HEK293T (cell line): ENCODE data around the gene TNS3.

Experiments used
- ARNT ChIP-seq: fragments of 450-650 bp; IDR thresholded peaks from 2 replicates; pipeline ENCODE4 v1.6.1; 2017; ENCODE audit warnings: mild to moderate bottlenecking
- BHLHE40 ChIP-seq: fragments of 450-650 bp; IDR thresholded peaks from 2 replicates; pipeline ENCODE4 v1.6.1; 2016; ENCODE audit warnings: mild to moderate bottlenecking, moderate library complexity, borderline replicate concordance
- CTBP1 ChIP-seq: fragments of 450-650 bp; IDR thresholded peaks from 2 replicates; pipeline ENCODE4 v1.6.1; 2016; ENCODE audit warnings: borderline replicate concordance
- ELF4 ChIP-seq: fragments of 450-650 bp; IDR thresholded peaks from 2 replicates; pipeline ENCODE4 v1.6.1; 2017; ENCODE audit warnings: antibody characterized with exemption
- FOXA1 ChIP-seq: fragments of 450-650 bp; IDR thresholded peaks from 2 replicates; pipeline ENCODE4 v1.6.1; 2016; ENCODE audit warnings: mild to moderate bottlenecking
- FOXK2 ChIP-seq: fragments of 450-650 bp; IDR thresholded peaks from 2 replicates; pipeline ENCODE4 v1.6.1; 2016; ENCODE audit warnings: mild to moderate bottlenecking
- FOXM1 ChIP-seq: fragments of 450-650 bp; IDR thresholded peaks from 2 replicates; pipeline ENCODE4 v1.6.1; 2017; ENCODE audit warnings: mild to moderate bottlenecking, borderline replicate concordance
- HDGF ChIP-seq: fragments of 450-650 bp; IDR thresholded peaks from 2 replicates; pipeline ENCODE4 v1.6.1; 2017; ENCODE audit warnings: antibody characterized with exemption, borderline replicate concordance
- L3MBTL2 ChIP-seq: fragments of 450-650 bp; conservative IDR thresholded peaks from 2 replicates; pipeline ENCODE4 v1.6.1; 2016; ENCODE audit warnings: mild to moderate bottlenecking
- NFRKB ChIP-seq: fragments of 450-650 bp; IDR thresholded peaks from 2 replicates; pipeline ENCODE4 v1.6.1; 2016; ENCODE audit warnings: mild to moderate bottlenecking, moderate library complexity
- PKNOX1 ChIP-seq: fragments of 450-650 bp; IDR thresholded peaks from 2 replicates; pipeline ENCODE4 v1.6.1; 2016
- SP1 ChIP-seq: fragments of 450-650 bp; IDR thresholded peaks from 2 replicates; pipeline ENCODE4 v1.6.1; 2017
- TARDBP ChIP-seq: fragments of 450-650 bp; IDR thresholded peaks from 2 replicates; pipeline ENCODE4 v1.6.1; 2016
- ZNF384 ChIP-seq: fragments of 450-650 bp; IDR thresholded peaks from 2 replicates; pipeline ENCODE4 v1.6.1; 2016

- TF ChIP-seq HDGF (no peak), TARDBP (no peak), ARNT (no peak), FOXK2 (no peak), SP1 (no peak), ZNF384 (no peak), L3MBTL2 (no peak), NFRKB (no peak), CTBP1 (no peak), FOXM1 (no peak), PKNOX1 (no peak), BHLHE40 (no peak), ELF4 (no peak), FOXA1 (no peak)
Measured at GRCh38 chr7:47256016-47256415, 325.9 kb downstream of the TNS3 start.
